ENCODE results near the gene TMED5.

Gene TMED5

GRCh38 chr1:93124556-93125355, 55.5 kb downstream of the TMED5 start:
- DNase-seq, result no peak

DNA sequence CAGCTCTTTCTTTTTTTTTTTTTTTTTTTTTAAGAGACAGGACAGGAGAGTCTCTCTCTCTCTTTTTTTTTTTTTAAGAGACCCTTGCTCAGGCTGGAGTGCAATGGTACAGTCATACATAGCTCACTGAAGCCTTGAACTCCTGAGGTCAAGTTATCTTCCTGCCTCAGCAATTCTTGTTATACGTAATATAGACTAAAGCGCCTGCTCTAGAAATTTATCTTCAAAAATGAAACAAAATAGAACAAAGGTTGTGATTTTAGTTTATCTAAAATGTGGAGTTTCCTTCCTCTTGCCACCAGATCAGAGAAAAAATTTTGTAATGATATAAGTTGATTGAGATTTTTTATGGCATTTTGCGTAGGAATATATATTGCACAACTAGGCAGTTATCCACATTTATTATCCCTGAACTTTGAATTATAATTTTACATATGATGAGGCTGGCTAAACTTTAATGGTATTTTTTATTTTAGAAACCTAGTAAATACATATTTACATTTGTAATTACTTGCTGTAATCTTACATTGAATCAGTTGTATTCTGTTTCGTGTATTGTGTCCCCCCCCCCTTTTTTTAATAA, 56.9 kb downstream of the TMED5 start:
- no peak for DNase-seq

GRCh38 chr1:93120614-93121013, 59.6 kb downstream of the TMED5 start:
- no peak for DNase-seq

DNA sequence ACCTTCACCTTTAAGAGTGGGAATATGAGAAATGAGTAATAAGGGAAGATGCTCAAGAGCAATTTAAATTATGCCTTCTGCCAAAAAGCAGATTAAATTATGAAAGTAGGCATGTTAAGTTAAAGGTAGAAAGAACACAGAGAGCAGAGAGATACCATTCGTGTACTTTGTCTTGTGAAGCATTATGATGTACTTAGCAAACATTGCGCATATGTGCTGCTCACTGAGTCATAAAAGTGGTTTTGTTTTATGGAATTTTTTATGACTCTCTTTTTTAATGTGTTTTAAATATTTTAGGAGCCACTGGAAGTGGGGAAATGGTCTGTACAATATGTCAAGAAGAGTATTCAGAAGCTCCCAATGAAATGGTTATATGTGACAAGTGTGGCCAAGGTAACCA, 65.8 kb downstream of the TMED5 start:
- no peak for DNase-seq

DNA sequence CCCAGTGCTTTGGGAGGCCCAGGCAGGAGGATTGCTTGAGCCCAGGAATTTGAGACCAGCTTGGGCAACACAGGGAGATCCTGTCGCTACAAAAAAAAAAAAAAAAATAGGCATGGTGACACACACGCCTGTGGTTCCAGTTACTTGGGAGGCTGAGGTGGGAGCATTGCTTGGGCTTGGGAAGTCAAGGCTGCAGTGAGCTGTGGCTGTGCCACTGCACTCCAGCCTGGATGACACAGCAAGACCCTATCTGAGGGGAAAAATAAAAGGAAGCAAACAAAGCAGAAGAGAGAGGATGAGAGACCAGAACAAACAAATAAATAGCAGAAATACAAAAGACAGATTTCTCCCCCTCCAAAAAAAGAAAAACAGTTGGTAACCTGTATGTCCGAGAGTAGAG, 67.1 kb downstream of the TMED5 start:
- DNase-seq, result no peak

- no peak for DNase-seq
Measured at GRCh38 chr1:93111561-93111960, 68.7 kb downstream of the TMED5 start.

DNA sequence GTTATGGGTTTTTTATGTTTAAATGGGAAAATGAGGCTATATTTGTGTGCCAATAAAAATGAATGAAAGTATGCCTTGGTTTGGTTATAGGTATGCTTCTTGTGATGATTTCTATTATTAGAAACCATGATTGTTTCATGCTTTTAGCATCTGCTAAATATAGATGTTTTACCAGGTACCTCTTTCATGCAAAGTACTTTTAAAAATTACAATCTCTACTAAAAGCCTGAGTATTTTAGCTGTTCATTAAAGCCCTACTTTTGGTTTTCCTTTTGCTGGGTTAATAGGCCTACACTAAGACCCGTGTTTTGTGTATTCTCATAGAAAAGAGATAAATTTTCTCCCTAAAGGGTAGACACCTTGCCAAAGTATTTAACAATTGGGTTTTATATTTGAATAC, 69.1 kb downstream of the TMED5 start:
- DNase-seq, result no peak

GRCh38 chr1:93109578-93109977, 70.6 kb downstream of the TMED5 start:
- DNase-seq, result no peak

DNA sequence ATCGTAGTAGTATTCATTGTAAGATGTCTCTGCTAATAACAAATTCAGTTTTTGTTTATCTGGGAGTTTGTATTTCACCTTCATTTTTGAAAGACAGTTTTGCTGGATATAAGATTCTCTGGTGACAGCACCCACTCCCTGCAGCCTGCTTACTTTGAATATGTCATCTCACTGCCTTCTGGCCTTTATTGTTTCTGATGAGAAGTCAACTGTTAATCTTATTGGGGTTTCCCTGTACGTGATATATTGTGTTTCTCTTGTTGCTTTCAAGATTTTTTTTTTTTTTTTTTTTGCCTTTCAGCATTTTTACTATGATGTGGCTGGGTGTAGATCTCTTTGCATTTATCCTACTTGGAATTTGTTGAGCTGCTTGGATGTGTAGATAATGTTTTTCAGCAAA, 71.9 kb downstream of the TMED5 start:
- DNase-seq, result no peak

- DNase-seq, result no peak
Measured at GRCh38 chr1:93107395-93107794, 72.8 kb downstream of the TMED5 start.

DNA sequence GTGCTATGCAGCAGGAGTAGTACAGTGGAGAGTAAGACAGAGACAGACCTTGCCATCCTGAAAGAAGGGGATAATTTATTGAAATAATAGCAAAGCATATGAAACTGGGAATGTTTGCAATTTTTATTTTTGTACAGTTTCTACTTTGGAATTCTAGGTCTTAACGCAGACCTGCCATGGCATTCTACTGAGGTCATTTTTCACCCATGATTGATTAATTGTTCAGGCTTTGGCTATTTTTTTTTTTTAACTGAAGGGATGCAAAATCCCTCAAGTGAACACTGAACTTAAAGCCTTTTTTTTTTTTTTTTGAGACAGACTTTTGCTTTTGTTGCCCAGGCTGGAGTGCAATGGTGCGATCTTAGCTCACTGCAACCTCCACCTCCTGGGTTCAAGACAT, 74.0 kb downstream of the TMED5 start:
- DNase-seq, result no peak

GRCh38 chr1:93102142-93102541, 78.1 kb downstream of the TMED5 start:
- no peak for DNase-seq
